Bronchial epithelial cell (primary cell): Measurements from ENCODE around the gene TMEM39A. TPM values are rescaled to one million over a fixed set of nuclear protein-coding genes. Genes with fewer than 3 reads are reported as not detected.

Experiments used
- DNase-seq: peaks from one replicate; pipeline ENCODE4 v3.0.0-alpha.2; 2010; ENCODE audit warnings: low read depth
- FAIRE-seq: peaks from 2 replicates; lab custom pipeline; 2011; peaks lifted over from hg19 to GRCh38; lab: Jason Lieb, UNC
- H3K27me3 ChIP-seq: 2 replicates; pipeline ENCODE4 v1.5.1; 2011; ENCODE audit warnings: low read length; ENCODE audit not compliant: control insufficient read depth, insufficient read depth
- H3K36me3 ChIP-seq: 2 replicates; pipeline ENCODE4 v1.5.1; 2011; ENCODE audit warnings: low read length; ENCODE audit not compliant: control insufficient read depth, insufficient read depth
- H3K4me3 ChIP-seq: 2 replicates; pipeline ENCODE4 v1.5.1; 2011; ENCODE audit warnings: mild to moderate bottlenecking, low read depth, low read length, control low read depth
- CTCF ChIP-seq: IDR thresholded peaks from 2 replicates; pipeline ENCODE4 v1.5.1; 2011; ENCODE audit warnings: mild to moderate bottlenecking, moderate library complexity, low read length, control low read depth, inconsistent platforms; ENCODE audit not compliant: insufficient read depth, severe bottlenecking
- total RNA-seq: library from RNA; depleted of rRNA; stranded (reverse); fragments of >200 nt; gene quantifications from 2 replicates; pipeline ENCODE4 v1.2.1, GENCODE V29; 2014

The TMEM39A gene
- total RNA-seq, 1 donor from 2014 or later = 43.7 TPM

- H3K36me3 ChIP-seq = peaks cover 24% of the 10 kb centered on the region
- no peak overlapping the region for H3K4me3 ChIP-seq
- DNase-seq (no peak), FAIRE-seq (no peak)
- no peak for TF ChIP-seq CTCF
- no peaks in the 10 kb centered on the region for H3K27me3 ChIP-seq
Observed at GRCh38 chr3:119433613-119434325, 29.6 kb downstream of the TMEM39A start.

- TF ChIP-seq CTCF = no peak
- H3K4me3 ChIP-seq = no peak overlapping the region
- DNase-seq = no peak
- H3K27me3 ChIP-seq = no peaks in the 10 kb centered on the region
- FAIRE-seq = no peak
- peaks cover 12% of the 10 kb centered on the region for H3K36me3 ChIP-seq
Observed at GRCh38 chr3:119428538-119428937, 34.9 kb downstream of the TMEM39A start.

- no peak for DNase-seq
- no peaks in the 10 kb centered on the region for H3K27me3 ChIP-seq
- H3K4me3 ChIP-seq = no peak overlapping the region
- no peak for TF ChIP-seq CTCF
- FAIRE-seq = no peak
- H3K36me3 ChIP-seq = peaks cover 12% of the 10 kb centered on the region
Observed at GRCh38 chr3:119427669-119428068, 35.7 kb downstream of the TMEM39A start.

- peak; percentile 11 for TF ChIP-seq CTCF
- no peak for FAIRE-seq
- Histone ChIP-seq H3K36me3 (no peaks in the 10 kb centered on the region), H3K27me3 (no peaks in the 10 kb centered on the region), H3K4me3 (no peak overlapping the region)
- DNase-seq = no peak
Observed at GRCh38 chr3:119420196-119420595, 43.2 kb downstream of the TMEM39A start.

- DNase-seq = no peak
- Histone ChIP-seq H3K4me3 (no peak overlapping the region), H3K36me3 (no peaks in the 10 kb centered on the region), H3K27me3 (no peaks in the 10 kb centered on the region)
- no peak for FAIRE-seq
- TF ChIP-seq CTCF = no peak
Observed at GRCh38 chr3:119418641-119419040, 44.8 kb downstream of the TMEM39A start.
